DMS53 treated with DMSO at 0.1 percent for 48 hours (cell line): ENCODE data around the gene TTC6.

ENCODE experiments used
- DNase-seq: peaks from one replicate; lab custom pipeline; 2025; ENCODE audit not compliant: unreplicated experiment; lab: John Stamatoyannopoulos, UW

The TTC6 gene

GRCh38 chr14:37585971-37586796 is 9.2 kb upstream of the TTC6 start:
- DNase-seq, result no peak

- DNase-seq, result no peak
These were observed 8.7 kb upstream of the TTC6 start for GRCh38 chr14:37586797-37587130.

- no peak for DNase-seq
These were observed 8.2 kb upstream of the TTC6 start for GRCh38 chr14:37587131-37587803.

- no peak for DNase-seq
These were observed 7.4 kb upstream of the TTC6 start for GRCh38 chr14:37587881-37588666.

GRCh38 chr14:37588667-37588955 is 6.8 kb upstream of the TTC6 start:
- DNase-seq, result no peak

- DNase-seq, result peak; percentile 24
These were observed 6.3 kb upstream of the TTC6 start for GRCh38 chr14:37588956-37589714.

GRCh38 chr14:37589715-37590427 is 5.6 kb upstream of the TTC6 start:
- DNase-seq, result no peak

- DNase-seq, result peak; percentile 15
These were observed 4.8 kb upstream of the TTC6 start for GRCh38 chr14:37590428-37591139.

- DNase-seq, result peak; percentile 8
These were observed 4.0 kb upstream of the TTC6 start for GRCh38 chr14:37591311-37591940.

GRCh38 chr14:37591941-37592481 is 3.4 kb upstream of the TTC6 start:
- no peak for DNase-seq

GRCh38 chr14:37592482-37593408 is 2.7 kb upstream of the TTC6 start:
- DNase-seq, result peak; percentile 9

- no peak for DNase-seq
These were observed 1.8 kb upstream of the TTC6 start for GRCh38 chr14:37593511-37594237.

- peak; percentile 69 for DNase-seq
These were observed 1.0 kb upstream of the TTC6 start for GRCh38 chr14:37594238-37594970.

GRCh38 chr14:37595809-37596621 is 586 bp downstream of the TTC6 start:
- DNase-seq, result peak; percentile 86

GRCh38 chr14:37596790-37597472 is 1.5 kb downstream of the TTC6 start:
- DNase-seq, result peak; percentile 14
